SU-DHL-6 (cell line): Measurements from ENCODE around the gene PRSS48.

Source experiments
- CTCF ChIP-seq: fragments of 200-600 bp; sonication (generic); IDR thresholded peaks from one replicate; pipeline ENCODE4 v1.5.1; 2017; ENCODE audit warnings: antibody characterized with exemption, mild to moderate bottlenecking, low read length, moderate library complexity; ENCODE audit not compliant: insufficient read depth, poor library complexity, severe bottlenecking
- EZH2phosphoT487 ChIP-seq: fragments of 200-600 bp; sonication (generic), shearing (Covaris generic); conservative IDR thresholded peaks from 2 replicates; pipeline ENCODE4 v1.6.1; 2018; ENCODE audit warnings: mild to moderate bottlenecking, antibody characterized with exemption, low read length, moderate library complexity, mixed read lengths

- TF ChIP-seq CTCF (no peak), EZH2phosphoT487 (no peak)
These were observed 19.3 kb upstream of the PRSS48 start for GRCh38 chr4:151257704-151258103.
